GM19193 (cell line): ENCODE results near the gene UGT2A2.

Experiments used
- POLR2A ChIP-seq: IDR thresholded peaks from 4 replicates; pipeline ENCODE4 v1.6.1; 2011; ENCODE audit not compliant: insufficient read depth, insufficient read length; ENCODE audit errors: extremely low read depth

UGT2A2 gene

GRCh38 chr4:69589884-69590283, 49.6 kb downstream of the UGT2A2 start:
- no peak for TF ChIP-seq POLR2A

DNA sequence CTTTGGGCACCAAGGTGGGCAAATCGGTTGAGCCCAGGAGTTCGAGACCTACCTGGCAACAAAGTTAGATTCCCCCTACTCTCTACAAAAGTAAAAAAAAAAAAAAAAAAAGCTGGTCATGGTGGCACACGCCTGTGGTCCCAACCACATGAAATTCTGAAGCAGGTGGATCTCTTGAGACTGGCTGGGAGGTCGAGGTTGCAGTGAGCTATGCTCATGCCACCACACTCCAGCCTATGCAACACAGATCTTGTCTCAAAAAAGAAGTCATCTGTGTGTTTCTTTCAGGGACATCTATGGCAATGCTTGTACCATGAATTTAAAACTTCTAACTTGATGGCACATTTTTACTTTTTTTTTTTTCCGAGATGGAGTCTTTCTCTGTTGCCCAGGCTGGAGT, 55.3 kb downstream of the UGT2A2 start:
- TF ChIP-seq POLR2A, result no peak

- no peak for TF ChIP-seq POLR2A
Observed at GRCh38 chr4:69583543-69583942, 55.9 kb downstream of the UGT2A2 start.

DNA sequence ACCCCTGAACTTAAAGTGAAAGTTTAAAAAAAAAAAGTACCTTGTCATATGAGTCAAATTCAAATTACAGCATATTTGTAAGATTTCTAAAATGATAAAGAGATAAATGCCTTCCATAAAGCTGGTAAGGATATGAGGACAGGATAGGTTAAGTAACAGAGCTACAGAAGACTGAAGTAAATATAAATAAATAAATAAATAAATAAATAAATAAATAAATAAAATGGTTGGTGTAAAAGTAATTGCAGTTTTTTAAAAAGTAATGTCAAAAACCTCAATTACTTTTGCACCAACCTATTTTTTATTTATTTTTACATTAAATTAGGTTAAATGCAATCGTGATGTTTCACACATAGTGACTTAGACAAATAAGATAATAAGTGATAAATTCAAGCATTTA, 62.2 kb downstream of the UGT2A2 start:
- no peak for TF ChIP-seq POLR2A

GRCh38 chr4:69576251-69576877, 63.1 kb downstream of the UGT2A2 start:
- no peak for TF ChIP-seq POLR2A

- no peak for TF ChIP-seq POLR2A
Observed at GRCh38 chr4:69568787-69569186, 70.7 kb downstream of the UGT2A2 start.

- no peak for TF ChIP-seq POLR2A
Observed at GRCh38 chr4:69563424-69563823, 76.0 kb downstream of the UGT2A2 start.

DNA sequence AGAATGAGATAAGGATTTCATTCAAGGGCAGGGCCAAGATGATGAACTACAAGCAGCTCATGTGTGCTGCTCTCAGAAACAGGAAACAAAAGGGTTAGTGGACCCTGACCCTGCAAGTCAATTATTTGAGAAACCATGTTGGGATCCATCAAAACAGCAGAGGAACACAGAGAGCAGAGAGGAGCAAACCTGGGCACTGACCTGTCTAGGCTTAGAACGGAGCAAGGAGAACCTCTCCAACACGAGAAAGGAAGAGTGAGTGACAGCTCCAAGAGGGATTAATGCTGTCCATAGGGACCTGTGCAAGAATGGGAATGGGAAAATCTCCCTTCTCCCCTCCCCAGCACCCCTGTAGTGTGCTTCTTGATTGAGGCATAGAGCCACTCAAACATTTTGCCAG, 89.8 kb downstream of the UGT2A2 start:
- no peak for TF ChIP-seq POLR2A

GRCh38 chr4:69546134-69546765, 93.2 kb downstream of the UGT2A2 start:
- no peak for TF ChIP-seq POLR2A
